CMK (cell line): ENCODE results near the gene VPS54.

Experiments
- DNase-seq: peaks from one replicate; pipeline ENCODE4 v3.0.0-alpha.2; 2010; ENCODE audit warnings: low read depth

VPS54 gene

DNA sequence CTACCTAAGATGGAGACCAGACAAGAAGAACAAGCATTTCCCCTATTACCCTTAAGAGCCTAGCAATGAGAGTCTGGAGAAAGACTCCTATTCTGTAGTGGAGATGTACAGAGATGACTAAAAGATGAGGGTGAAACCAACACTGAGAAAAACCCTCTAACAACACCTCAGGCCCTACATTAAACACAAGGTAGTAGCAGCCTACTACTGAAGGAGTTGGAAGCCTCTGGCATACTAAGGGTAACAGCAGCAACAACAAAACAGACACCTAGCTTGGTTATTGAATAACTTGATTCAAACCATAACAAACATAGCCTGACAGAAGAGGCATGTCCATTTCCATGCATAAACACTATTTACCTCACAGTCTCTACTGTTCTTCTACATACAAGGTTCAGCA is 117.1 kb downstream of the VPS54 start:
- DNase-seq: no peak

DNA sequence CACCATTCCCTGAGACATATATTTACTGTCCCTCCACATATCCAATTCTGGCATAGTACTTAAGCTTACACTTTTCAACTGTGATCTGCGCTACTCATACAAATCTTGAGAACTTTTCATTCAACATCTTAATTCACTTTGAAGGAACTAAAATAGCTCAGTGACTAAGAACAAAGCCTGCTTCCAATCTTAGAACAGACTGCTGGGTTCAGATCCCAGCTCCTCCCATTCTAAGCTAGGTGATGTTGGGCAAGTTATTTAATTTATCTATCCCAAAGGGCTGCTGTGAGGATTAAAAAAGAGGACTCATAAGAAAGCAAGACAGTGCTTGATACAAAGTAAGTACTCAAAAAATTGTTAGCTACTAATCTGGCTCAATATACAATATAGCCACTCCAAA is 119.6 kb downstream of the VPS54 start:
- no peak for DNase-seq

DNA sequence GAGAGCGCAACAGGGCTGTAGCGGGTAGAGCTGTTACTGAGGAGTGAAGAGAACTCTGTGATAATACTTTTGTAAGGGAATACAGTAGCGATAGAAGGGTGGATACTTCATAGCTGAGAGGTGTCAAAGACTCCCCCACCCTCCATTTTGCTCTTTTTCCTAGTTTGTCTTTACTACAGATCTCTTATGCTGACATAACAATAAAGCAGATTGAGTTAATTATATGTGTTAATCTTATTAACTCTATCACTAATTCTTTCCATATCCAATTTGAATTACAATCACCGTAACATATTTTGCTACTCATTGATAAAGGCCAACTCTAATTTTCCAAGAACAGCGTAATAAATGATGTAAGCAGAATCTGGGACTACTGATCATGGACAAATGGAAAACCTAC is 120.4 kb downstream of the VPS54 start:
- DNase-seq: no peak

- DNase-seq: no peak
Measured at GRCh38 chr2:63894167-63894566, 125.1 kb downstream of the VPS54 start.

GRCh38 chr2:63893163-63893562 is 126.1 kb downstream of the VPS54 start:
- DNase-seq: no peak

DNA sequence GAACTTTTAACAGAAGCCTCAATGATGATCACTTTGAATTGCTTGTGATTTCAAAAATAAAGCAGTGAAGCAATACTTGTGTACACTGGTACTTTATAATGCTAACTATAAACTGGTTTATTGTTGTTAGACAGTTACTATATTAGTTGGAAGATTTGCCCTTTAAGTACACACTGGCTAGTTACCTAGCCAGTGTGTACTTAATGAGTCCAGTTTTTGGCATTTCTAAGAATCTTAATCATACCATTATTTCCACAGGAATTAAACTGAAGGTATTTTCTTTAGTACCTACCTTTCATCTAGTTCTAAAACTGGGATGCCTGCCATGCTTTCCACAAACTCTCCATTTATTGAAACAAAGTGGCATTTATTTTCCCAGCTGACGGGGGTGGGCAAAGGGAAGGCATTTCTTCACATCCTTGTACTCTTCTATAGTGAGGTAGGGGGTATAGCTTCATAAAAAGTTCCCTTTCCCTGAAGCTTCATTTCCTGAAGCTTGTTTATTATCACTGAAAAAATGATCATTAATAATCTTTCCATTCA is 127.7 kb downstream of the VPS54 start:
- DNase-seq: no peak

- DNase-seq: no peak
Measured at GRCh38 chr2:63890678-63891077, 128.6 kb downstream of the VPS54 start.

DNA sequence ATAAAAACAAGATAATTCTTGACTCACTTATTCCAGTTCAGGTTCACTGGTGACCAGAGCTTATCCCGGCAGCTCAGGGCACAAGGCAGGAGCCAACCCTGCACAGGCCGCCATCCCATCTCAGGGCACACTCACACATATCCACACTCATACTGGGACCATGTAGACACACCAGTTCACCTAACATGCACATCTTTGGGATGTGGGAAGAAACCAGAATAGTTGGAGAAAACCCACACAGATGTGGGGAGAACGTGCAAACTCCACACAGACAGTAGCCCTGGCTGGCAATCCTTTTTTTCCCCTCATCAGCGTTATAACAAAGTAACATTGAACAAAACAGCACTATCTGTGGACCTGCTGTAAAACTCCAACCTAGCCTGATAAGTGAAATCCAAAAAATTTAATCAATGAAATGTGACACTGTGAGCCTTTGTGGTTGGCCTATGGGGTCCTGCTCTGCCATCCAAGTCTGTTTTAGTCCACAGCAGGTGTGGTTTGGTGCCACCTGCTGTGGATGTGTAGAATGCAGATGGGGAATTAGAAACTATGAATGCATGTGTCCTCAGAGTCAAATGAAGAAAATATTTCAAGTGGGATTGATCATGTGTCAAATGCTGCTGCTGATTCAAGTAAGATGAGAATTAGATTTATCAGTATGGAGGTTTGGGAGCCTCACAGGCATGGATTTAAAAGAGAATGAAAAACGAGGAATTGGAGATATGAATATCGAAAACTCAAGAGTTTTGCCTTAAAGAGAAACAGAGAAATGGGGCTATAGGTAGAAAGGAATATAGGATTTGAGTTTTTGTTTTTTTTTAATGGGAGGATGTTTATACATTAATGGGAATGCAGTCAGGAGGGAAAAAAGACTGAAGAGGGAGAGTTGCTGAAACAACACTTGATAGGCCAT is 130.5 kb downstream of the VPS54 start:
- DNase-seq: no peak

GRCh38 chr2:63888053-63888452 is 131.2 kb downstream of the VPS54 start:
- no peak for DNase-seq

- DNase-seq: no peak
Measured at GRCh38 chr2:63886445-63886844, 132.8 kb downstream of the VPS54 start.

DNA sequence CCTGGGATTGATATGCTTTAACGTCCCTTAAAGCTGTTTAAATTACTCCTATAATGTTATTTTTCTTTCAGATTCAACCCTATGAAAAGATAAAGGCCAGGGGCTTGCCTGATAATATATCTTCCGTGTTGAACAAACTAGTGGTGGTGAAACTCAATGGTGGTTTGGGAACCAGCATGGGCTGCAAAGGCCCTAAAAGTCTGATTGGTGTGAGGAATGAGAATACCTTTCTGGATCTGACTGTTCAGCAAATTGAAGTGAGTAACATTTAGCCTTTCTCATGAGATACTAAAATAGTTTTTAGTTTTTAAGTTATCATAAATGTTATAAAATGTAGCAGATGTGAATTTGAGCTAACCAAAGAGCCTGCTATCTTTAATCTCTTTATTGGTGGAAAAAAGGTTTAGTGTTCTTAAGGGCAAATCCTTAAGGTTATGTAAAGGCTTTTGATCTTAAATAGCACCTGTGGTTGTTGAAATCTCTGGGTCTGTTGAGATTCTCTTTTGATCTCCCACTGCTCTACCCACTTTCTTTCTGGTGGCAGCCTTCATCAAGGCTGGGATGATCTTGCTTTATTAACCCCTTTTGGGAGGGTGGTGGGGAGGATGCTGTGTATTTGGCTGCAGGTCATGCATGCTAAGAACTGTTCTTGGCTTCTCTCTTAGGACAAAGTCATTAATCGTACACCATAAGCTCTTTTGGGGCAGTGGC is 136.7 kb downstream of the VPS54 start:
- no peak for DNase-seq

DNA sequence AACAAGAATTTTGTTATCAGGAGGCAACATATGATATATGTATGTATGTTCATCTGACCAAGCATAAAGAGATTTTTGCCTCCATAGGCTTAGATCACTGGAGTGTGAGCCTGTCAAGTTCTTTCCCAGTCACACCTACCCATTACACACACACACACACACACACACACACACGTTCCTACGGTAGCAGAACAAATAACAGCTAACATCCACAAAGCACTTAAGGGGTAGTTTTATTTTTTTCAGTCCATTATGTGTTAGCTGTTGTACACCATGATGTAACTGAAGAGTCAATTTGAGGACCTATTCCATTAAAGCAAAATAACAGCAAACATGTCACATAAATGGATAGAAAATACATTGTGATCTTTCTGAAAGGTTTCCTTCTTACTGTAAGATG is 138.0 kb downstream of the VPS54 start:
- DNase-seq: no peak

- no peak for DNase-seq
Measured at GRCh38 chr2:63880625-63881024, 138.6 kb downstream of the VPS54 start.

- no peak for DNase-seq
Measured at GRCh38 chr2:63879876-63880433, 139.3 kb downstream of the VPS54 start.

DNA sequence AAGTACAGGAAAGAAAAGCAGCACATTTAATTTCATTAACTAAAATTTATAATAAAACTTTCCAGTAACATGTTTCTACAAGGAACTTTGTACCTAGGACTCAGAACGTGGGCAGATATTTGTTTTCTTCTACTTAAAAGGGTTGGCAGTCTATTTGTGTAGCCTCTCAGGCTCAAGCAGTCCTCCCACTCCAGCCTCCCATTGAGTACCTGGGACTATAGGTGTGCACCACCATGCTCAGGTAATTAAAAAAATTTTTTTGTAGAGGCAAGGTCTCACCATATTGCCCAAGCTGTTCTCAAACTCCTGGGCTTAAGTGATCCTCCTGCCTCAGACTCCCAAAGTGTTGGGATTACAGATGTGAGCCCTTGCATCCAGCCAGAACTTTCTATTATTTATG is 140.7 kb downstream of the VPS54 start:
- no peak for DNase-seq

GRCh38 chr2:63876311-63876710 is 142.9 kb downstream of the VPS54 start:
- no peak for DNase-seq

GRCh38 chr2:63875559-63876245 is 143.5 kb downstream of the VPS54 start:
- DNase-seq: no peak

DNA sequence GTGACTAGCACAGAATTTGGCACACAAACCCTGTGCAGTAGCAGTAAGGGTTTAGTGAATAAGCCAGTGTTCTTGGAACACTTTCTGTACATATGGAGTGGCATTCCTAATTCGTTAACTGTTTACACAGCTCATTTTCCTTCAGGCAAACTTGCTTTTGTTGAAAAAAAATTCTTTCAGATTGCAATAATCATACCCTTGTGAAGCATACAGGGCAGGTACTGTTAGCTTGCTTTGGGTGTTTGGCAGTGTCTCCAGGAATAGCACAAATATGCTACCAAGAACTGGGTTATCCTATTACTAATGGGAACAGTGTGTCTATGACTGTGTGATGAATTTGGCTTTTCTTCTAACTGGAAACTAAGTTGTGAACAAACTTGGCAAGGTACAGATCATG is 144.1 kb downstream of the VPS54 start:
- DNase-seq: no peak

GRCh38 chr2:63874204-63875130 is 144.8 kb downstream of the VPS54 start:
- no peak for DNase-seq

DNA sequence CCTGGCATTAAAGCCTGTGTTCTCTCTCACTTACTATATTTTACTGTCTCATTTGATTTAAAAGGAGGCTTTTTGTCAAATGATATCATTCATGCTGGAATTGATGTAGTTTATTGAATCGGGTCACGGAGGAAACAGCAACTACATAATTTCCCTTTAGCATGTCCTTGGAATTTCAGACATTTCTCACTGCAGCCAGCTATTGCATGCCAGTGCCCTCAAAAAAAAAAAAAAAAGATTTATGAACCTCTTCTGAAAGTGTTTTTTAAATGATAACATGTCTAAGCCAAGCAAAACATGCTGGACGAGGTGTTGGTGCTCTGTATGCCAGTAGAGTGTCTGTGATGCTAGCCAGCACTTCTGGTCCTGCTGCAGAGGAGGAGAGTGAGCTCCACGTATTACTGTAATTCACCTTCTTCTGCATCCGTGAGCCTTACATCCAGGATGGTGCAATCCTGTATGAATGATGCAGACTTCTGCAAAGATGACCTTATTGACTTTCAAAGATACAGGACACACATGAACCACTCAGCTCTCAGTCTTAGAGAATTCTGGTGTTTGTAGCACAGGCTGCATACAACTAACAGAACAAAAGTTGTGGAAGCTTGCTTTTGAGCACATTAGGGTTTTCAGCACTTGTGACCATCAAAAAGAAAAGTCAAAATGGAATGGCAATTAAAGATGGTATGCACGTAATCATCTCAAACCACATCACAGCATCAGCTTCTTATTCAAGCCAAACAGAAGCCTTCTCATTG is 146.5 kb downstream of the VPS54 start:
- DNase-seq: no peak
